Measurements from ENCODE around the gene IFFO2.

GRCh38 chr1:18880585-18880984 is 75.9 kb downstream of the IFFO2 start:
- no peak for TF ChIP-seq CTCF (conservative IDR thresholded peaks at IDR 0.05; ENCODE audit: low read length)
- TF ChIP-seq EZH2phosphoT487 (IDR thresholded peaks at IDR 0.05; ENCODE audit: borderline replicate concordance): no peak

Measured in Loucy (cell line).